ENCODE data around the gene NFYB.
"Not testable (repeated sequence)": the region's sequence is repeated elsewhere in the genome, so short reads cannot be mapped to it uniquely, and the experiment has no call there.

The NFYB gene

GRCh38 chr12:104115587-104115975 lies 22.4 kb downstream of the NFYB start:
- DNase-seq (ENCODE audit: low read depth, low spot score), result no peak

DNA sequence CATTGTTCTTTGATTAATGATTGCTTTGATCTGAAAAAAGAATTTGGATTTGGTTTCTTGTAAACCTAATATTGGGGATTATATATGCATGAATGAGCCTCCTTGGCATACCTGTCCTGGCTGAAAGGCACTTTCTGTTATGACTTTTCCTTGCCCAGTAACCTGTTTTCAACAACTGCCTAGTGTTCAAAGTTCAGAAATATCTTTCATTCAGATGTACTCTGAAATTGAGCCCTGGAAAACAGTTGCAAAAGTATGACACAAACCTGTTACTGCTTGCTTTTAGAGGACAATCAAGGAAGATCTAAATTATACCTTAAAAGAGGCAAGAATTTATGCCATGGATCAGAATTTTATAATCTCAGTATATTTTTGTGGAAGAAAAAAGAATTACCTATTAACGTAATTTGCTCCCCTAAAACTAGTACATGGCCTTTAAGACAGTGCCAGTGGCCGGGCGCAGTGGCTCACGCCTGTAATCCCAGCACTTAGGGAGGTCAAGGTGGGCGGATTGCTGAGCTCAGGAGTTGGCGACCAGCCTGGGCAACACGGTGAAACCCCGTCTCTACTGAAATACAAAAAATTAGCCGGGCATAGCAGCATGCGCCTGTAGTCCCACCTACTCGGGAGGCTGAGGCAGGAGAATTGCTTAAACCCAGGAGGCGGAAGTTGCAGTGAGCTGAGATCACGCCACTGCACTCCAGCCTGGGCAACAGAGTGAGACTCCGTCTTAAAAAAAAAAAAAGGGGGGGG lies 23.0 kb downstream of the NFYB start:
- DNase-seq (ENCODE audit: low read depth, low spot score), result not testable (repeated sequence)

DNA sequence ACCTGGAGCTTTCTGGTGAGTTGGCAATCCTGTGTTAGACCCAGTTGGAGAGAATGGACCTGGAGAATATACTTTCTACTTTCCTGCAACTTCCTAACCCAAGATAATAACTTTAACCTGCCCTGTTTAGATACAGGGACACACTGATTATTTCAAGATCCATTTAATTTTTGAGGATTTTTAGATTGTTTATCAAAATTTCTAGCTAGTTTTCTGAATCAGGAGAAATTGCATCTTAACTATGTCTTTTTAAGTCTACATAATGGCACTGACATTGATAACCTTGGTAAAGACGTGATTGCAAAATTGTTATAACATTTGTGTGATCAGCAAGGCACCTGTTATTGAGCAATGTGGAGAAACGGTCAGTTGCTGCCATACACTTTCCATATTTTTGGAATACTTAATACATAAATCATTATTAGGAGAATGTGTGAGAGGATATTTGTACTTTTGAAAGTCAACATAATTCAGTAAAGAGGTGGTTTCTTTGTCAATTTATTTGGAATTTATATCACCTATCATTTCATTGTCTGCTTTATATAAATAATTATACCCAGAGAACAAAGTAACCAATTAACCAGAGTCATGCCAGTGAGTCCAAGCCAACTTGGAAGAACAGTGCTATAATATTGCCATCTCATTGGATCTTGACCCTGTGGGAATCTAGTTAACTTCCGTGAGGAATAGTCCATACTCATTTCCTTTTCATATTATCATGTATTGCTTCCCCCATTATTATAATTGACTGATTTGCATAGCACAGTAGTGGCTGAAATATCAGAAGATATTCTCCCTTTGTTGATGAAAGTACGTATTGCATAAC lies 28.4 kb downstream of the NFYB start:
- no peak for DNase-seq (ENCODE audit: low read depth, low spot score)

DNA sequence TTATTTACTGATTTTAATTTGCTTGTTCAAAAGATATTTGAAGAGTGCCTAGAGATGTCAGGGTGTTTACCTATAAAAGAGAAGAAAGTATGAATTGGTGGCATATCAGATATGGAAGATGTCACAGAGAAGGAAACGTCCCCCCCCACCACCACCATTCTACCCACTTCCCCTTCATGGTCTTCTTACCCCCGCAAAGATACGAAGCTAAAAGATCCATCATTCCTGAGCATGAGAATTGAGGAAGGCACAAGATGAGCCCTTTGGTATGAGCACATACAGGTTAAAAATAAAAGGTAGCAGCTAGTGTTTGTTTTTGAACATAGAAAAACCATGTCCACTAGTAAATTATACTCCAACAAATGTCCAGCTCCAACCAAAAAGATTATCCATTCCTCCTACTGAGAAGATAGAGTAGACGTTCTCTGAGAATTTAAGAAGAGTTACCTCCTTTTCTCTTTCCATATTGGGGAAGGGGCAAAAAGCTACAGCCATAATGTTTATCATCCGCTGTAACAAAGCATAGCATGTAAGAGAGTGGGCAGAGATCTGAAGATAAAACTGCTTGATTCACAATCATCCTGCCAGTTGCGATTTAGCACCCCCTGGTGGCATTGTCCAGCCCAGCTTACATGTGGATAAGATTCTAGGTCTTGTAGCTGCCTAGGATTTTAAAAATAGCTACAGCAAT lies 29.1 kb downstream of the NFYB start:
- DNase-seq (ENCODE audit: low read depth, low spot score), result peak; percentile 30

GRCh38 chr12:104106965-104107364 lies 31.0 kb downstream of the NFYB start:
- DNase-seq (ENCODE audit: low read depth, low spot score), result no peak

DNA sequence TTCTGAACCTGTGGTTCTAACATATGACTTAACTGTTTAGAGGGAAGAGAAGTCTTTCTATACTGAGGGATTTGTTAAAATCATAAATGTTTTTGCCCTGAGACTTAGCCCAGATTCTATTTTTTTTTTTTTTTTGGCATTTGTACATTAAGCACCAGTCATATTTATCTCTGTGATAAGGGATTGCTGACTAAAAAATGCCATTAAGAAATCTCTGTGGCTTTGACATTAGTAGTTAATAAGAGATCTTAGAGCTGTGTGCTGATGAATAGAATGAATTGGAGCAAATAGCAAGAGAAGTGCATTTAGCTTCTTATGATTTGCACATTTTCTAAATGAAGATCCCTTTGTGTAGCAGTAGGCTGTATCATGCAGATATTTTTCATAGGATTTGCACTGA lies 32.5 kb downstream of the NFYB start:
- no peak for DNase-seq (ENCODE audit: low read depth, low spot score)

DNA sequence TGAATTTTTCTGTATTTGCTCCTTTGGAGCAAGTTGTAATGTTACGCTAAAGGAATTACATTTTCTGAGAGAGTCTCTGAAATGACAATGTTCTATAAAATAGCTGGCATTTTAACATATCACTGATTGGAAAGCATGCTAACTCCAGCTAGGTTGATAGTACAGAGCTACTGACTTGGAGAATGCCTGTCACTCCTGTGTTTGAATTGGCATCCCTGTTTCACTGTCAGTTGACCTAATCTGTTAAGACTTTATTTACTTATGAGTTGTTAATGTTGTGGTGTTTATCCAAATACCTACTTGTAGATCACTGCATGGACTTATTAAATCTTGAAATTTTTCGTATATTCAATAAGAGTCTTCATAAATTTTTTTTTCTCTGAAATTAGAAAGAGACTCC lies 40.1 kb downstream of the NFYB start:
- no peak for DNase-seq (ENCODE audit: low read depth, low spot score)

DNA sequence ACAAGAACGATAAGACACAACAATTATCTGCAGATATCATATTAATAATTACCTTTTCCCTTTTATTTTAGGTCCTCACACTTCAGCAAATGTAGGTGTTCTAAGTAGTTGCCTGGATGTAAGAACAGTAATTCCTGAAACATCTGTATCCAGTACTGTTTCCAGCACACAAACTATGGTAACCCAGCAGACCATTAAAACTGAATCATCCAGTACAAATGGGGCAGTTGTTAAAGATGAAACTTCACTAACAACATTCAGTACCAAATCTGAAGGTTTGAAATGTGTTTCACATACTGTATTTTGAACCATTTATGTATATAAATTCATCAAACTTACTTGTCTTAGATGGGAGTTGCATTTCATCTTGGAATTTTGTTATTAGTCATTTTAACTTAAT lies 42.7 kb downstream of the NFYB start:
- DNase-seq (ENCODE audit: low read depth, low spot score), result no peak

- no peak for DNase-seq (ENCODE audit: low read depth, low spot score)
Measured at GRCh38 chr12:104094284-104094683, 43.7 kb downstream of the NFYB start.

- no peak for DNase-seq (ENCODE audit: low read depth, low spot score)
Measured at GRCh38 chr12:104091136-104091535, 46.9 kb downstream of the NFYB start.

DNA sequence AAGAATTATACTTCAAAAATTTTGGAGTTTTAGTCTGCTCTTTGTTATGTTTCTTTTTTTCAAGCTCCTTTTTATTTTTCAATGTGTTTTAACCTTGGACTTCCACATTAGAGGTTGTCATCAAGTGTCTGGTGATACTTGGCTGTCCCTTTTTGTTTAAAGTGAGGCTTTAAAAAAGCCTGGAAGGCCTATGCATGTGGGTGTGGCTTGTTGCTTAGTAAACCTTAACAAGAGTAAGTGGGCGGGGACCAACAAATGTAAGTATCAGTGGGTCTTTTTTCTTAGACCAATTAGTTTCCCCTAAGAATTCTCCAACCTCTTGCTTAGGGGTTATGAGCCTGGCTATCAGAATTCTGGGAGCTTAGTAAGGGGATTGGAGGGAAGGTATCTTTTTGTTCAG lies 47.3 kb downstream of the NFYB start:
- peak; percentile 5 for DNase-seq (ENCODE audit: low read depth, low spot score)

- DNase-seq (ENCODE audit: low read depth, low spot score), result no peak
Measured at GRCh38 chr12:104083769-104084475, 54.1 kb downstream of the NFYB start.

GRCh38 chr12:104080764-104081163 lies 57.2 kb downstream of the NFYB start:
- no peak for DNase-seq (ENCODE audit: low read depth, low spot score)

DNA sequence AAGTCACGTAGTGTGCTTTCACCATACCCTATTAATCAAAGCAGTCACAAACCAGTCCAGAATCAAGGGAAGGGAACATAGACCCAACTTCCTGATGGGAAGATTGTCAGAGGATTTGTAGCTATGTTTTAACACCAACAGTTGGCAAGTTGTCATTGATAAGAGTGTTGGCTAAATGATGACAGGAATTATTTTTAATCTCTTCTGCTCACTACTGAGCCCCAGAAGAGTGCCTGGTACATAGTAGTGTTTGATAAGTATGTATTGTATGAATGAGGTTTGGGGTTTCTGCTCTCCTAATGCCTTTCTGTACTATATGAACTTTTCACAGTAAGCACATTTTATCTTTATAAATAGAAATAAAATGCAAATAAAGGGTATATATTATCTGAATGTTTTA lies 59.0 kb downstream of the NFYB start:
- DNase-seq (ENCODE audit: low read depth, low spot score), result no peak

DNA sequence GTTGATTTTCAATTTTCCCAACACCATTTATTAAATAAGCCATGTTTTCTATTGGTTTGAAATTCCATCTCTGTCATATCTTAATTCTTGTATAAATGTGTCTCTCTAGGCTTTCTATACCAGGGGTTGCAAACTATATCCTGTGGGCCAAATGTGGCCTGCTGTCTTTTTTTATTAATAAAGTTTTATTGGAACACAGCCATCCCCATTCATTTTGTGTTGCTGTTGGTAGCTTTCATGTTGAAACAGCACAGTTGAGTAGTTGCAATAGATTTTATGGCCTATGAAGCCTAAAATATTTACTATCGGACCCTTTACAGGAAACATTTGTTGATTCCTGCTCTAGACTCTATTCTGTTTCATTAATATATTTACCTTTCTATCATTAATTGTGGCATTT lies 64.3 kb downstream of the NFYB start:
- no peak for DNase-seq (ENCODE audit: low read depth, low spot score)

GRCh38 chr12:104072099-104072498 lies 65.9 kb downstream of the NFYB start:
- no peak for DNase-seq (ENCODE audit: low read depth, low spot score)

Data from iPS DF 19.7 (cell line).